NOMO-1 treated with DMSO at 0.1 percent for 48 hours (cell line): Measurements from ENCODE around the gene SLC26A5.
"Not testable (repeated sequence)": the region's sequence is repeated elsewhere in the genome, so short reads cannot be mapped to it uniquely, and the experiment has no call there.

Experiments
- DNase-seq: peaks from one replicate; lab custom pipeline; 2025; ENCODE audit not compliant: unreplicated experiment; lab: John Stamatoyannopoulos, UW

The SLC26A5 gene, protein sequence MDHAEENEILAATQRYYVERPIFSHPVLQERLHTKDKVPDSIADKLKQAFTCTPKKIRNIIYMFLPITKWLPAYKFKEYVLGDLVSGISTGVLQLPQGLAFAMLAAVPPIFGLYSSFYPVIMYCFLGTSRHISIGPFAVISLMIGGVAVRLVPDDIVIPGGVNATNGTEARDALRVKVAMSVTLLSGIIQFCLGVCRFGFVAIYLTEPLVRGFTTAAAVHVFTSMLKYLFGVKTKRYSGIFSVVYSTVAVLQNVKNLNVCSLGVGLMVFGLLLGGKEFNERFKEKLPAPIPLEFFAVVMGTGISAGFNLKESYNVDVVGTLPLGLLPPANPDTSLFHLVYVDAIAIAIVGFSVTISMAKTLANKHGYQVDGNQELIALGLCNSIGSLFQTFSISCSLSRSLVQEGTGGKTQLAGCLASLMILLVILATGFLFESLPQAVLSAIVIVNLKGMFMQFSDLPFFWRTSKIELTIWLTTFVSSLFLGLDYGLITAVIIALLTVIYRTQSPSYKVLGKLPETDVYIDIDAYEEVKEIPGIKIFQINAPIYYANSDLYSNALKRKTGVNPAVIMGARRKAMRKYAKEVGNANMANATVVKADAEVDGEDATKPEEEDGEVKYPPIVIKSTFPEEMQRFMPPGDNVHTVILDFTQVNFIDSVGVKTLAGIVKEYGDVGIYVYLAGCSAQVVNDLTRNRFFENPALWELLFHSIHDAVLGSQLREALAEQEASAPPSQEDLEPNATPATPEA

DNA sequence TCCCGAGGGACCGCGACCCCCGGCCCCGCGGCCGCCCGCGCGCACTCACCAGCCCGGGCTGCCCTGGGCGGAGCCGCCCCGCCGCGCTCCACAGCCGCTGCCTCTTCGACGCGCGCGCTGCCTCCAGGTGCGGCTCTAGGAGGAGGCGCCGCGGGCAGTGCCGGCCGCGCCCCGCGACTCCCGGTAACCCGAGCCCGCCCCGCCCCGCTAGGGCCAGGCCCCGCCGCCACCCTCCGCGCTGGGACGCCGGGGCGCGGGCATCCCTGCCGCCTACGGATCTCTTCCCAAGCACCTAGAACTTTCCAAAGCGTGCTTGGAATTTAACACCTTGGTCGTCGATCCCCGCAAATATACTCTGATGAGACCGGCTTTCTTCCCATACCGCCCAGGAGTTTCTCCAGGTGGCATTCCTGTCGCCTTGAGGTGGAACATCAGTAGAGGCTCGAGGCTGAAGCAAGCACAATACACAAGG, at the start of gene SLC26A5:
SLC26A5 (minus strand) TSS at position 159 of the 472 bp plus-strand sequence. CDS start 24,693 bp downstream, outside the sequence.
- DNase-seq = no peak

DNA sequence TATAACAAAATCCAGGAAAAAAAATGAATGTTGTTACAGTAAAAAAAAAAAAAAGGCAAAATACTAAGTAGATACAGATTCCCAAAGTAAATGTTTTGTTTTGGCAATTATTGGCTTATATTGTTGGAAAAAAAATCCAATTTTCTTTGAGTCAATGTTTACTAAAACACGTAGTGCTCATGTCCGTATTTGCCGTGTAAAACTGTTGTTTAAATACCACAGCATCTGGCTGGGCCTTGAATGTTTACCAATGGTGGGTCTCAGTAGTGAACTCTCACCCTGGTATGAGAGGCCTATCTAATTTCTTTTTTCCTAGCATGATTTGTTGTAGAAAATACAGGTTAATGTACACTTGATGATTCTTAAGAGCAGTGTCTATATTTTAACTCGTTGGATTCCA, 41.4 kb upstream of the SLC26A5 start:
- DNase-seq = no peak

DNA sequence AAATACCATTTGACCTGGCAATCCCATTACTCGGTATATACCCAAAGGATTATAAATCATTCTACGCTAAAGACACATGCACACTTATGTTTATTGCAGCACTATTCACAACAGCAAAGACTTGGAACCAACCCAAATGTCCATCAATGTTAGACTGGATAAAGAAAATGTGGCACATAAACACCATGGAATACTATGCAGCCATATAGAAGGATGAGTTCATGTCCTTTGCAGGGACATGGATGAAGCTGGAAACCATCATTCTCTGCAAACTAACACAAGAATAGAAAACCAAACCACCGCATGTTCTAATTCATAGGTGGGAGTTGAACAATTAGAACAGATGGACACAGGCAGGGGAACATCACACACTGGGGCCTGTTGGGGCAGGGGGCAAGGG, 40.9 kb upstream of the SLC26A5 start:
- not testable (repeated sequence) for DNase-seq

DNA sequence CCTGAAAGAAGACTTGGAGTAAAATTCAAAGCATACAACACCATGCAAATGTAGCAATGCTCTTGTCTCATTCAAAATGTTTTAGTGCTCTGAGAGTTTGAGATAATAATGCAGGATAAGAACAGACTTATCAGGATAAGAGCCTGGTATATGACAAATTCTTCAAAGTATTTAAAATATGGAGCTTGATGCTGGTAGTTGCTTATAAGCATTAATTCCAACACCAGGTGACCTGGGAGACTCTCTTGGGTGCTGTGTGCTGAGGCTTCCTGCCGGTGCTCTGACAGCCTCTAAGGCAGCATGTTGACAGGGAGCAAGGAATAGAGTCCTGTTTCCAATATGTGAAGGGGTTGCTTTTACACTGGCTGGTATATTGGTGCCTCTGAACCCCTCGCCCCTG, 34.8 kb upstream of the SLC26A5 start:
- no peak for DNase-seq

DNA sequence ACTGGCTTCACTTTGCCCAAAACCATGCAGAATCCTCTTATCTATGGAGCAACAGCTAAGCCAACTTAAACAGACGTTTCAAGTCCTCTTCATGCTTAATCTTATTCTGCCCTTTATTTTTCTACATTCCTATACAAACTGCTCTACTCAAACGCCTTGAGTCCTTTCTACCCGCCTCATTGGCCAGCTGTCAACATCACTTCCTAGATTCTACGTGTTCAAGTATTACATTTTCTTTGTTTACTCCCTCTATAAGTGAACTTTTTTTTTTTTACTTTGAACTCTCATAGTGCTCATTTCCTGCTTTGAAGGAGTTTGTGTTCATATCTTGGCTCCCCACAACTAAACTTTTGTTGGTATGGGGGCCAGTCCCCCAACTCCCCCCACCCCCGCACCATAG, 28.9 kb upstream of the SLC26A5 start:
- no peak for DNase-seq

DNA sequence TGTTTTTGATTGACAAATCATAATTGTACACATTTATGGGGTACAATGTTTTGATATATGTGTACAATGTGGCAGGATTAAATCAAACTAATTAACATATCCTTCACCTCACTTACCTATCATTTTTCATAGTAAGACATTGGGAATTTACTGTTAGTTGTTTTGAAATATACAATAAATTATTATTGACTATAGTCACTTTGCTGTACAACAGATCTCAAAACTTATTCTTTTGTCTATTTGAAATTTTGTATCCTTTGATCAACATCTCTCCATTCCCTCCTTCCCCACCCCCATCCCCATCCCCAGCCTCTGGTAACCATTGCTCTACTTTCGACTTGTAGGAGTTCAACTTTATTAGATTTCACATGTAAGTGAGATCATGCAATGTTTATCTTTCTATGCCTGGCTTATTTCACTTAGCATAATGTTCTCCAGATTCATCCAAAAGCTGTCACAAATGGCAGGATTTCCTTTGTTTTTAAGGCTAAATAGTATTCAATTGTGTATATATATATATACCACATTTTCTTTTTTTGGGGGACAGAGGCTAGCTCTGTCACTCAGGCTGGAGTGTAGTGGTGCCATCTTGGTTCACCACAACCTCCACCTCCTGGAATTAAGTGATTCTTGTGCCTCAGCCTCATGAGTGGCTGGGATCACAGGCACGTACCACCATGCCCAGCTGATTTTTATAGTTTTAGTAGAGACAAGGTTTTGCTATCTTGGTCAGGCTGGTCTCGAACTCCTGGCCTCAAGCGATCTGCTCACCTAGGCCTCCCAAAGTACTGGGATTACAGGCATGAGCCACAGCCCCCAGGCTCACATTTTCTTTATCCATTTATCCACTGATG, 23.3 kb upstream of the SLC26A5 start:
- DNase-seq = no peak

DNA sequence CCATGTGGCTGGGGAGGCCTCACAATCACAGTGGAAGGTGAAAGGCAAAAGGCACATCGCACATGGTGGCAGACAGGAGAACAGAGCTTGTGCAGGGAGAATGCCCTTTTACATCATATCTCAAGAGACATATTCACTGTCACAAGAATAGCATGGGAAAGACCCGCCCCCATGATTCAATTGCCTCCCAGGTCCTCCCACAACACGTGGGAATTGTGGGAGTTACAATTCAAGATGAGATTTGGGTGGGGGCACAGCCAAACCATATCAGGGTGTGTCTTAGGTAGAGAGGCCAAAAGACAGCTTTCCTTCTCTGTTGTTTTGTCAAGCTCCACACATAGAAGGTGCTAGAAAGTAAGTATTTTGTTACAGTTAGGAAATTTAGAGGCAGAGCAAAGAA, 20.8 kb upstream of the SLC26A5 start:
- DNase-seq = no peak

DNA sequence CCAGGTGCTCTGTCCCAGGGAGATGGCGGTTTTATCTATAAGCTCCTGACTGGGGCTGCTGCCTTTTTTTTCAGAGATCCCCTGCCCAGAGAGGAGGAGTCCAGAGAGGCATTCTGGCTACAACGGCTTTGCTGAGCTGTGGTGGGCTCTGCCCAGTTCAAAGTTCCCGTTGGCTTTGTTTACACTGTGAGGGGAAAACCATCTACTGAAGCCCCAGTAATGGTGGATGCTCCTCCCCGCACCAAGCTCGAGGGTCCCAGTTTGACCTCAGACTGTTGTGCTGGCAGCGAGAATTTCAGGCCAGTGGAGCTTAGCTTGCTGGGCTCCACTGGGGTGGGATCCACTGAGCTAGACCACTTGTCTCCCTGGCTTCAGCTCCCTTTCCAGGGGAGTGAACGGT, 16.4 kb upstream of the SLC26A5 start:
- DNase-seq = no peak

DNA sequence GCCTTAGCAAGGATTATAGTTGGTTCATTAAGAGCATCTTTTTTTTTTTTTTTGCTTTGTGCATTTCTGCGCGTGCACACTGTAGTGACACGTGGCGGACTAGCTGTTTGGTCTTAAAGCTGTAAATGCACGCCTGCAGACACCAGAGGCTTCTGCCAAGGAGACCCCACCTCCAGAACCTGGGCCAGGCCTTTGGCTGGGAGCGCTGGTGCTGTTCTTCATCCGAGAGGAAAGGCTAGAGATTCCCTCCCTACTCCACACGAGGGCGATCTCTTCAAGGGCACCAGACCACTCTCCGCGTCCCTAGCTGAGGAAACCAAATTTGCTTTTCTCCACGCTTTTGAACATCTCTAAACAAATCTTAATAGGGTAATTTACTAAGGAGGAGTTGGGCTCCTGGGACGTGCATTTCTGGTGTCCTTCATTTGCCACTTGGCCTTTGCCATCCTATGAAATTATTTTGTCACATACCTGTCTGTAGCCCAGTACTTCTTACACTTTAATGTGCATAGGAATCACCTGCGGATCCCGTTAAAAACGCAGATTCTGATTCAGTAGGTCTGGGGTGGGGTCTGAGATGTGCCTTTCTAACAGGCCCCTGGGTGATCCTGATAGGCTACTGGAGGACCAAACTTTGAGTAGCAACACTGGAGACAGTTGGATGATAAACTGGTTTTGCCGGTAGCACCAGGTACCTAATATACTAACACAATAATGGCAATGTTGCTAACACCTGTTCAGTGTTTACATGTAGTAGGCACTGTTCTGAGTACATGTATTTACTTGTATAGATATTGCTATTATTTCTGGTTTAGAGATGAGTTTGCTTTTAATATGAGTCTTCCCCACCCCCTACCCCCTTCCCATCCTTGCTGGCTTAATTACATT, 1.3 kb upstream of the SLC26A5 start:
- peak; percentile 9 for DNase-seq

DNA sequence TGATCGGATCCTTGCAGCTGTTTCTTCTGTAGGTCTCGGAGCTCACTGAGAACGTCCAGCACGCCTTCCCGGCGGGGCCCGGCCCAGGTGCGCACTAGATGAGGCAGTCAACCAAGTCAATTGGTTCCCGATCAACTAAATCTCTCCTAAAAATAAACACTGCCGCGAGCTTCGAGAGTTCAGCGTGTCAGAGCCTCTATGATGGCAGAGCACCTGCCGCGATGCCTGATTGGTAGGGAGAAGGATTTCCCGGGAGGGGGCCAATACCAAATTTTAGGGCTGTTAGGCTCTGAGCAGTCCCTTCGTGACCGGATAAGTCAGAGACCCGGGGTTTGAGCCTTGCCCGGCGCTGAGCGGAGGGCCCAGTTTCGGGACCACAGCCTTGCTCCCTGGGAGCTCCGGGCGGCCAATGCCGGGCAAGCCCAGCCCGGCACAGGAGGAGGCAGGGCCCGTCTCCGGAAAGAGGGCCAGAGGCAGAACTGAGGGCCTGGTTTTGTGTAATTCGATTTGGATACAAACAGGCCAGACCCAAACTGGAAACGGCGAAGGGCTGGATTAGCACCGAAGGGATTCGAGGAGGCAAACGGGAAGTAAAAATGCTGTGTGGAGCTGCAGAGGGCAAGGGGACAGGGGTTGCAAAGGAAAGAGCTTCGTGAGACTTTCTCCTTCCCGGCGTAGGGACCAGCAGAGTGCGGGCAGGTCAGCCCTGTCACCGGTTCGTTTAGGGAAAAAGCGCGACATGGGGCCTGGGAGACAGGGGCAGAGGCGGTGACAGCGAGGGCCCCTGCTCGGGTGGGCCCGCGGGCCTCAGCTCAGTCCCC, 569 bp downstream of the SLC26A5 start:
- DNase-seq = no peak

DNA sequence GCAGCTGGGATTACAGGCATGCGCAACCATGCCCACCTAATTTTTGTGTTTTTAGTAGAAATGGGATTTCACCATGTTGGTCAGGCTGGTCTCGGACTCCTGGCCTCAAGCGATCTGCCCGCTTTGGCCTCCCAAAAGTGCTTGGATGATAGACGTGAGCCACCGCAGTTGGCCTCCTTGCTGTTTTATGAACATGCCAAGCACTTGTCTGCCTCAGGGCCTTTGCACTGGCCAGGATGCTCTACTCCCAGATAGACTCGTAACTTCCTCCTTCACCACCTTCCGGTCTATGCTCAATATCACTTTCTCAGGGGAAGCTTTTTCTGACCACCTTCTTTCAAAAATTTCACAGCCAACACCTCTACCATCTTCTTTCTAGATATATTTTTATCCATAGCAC, 6.3 kb downstream of the SLC26A5 start:
- DNase-seq = no peak

DNA sequence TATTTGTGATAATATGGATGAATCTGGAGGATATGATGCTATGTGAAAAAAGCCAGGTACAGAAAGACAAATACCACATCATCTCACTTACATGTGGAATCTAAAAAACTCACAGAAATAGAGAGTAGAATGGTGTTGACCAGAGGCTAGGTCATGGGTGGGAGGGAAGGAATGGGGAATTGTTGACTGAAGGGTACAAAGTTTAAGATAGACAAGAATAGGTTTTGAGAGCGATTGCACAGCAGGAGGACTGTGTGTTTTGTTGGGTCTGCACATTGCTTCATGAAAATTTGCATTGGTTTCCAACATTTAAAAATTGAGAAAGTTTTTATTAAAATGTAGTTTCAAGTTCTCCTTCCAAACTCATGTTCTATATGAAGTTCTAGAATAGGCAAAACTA, 8.4 kb downstream of the SLC26A5 start:
- DNase-seq = no peak

DNA sequence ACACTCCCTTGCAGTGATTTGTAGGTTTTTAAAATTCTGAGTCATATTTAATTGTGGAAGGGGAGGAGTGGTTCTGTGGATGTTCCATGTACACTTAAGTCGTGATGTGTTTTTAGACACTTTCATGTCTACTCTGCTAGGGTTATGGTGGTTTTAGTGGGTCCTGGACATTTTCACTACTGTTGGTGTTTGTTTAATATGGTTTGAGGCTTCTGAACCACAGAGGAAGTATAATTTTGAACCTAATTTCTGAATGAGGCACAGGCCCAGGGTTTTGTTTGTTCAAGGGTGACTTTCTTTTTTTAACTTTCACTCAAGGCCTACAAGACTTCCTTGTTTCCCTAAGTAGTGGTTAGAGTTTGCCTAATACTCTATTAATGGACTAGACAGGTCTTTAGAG, 13.3 kb downstream of the SLC26A5 start:
- DNase-seq = peak; percentile 39

DNA sequence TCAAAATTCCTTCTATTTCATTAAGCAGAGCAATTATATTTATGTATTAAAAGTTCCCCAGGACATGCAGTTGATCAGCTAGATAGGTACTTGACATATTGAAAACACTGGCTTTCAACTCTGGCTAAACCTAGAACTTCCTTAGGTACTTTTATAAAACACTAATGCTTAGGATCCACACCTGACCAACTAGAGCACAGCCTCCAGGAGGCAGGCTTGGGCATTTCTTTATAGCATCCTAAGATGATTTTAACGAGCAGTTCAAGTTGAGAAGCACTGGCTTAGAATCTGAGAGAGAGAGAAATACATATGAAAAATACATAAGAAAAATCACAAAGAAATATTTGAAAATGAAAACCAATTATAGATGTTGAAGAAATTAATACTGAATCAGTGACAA, 20.8 kb downstream of the SLC26A5 start:
- no peak for DNase-seq

DNA sequence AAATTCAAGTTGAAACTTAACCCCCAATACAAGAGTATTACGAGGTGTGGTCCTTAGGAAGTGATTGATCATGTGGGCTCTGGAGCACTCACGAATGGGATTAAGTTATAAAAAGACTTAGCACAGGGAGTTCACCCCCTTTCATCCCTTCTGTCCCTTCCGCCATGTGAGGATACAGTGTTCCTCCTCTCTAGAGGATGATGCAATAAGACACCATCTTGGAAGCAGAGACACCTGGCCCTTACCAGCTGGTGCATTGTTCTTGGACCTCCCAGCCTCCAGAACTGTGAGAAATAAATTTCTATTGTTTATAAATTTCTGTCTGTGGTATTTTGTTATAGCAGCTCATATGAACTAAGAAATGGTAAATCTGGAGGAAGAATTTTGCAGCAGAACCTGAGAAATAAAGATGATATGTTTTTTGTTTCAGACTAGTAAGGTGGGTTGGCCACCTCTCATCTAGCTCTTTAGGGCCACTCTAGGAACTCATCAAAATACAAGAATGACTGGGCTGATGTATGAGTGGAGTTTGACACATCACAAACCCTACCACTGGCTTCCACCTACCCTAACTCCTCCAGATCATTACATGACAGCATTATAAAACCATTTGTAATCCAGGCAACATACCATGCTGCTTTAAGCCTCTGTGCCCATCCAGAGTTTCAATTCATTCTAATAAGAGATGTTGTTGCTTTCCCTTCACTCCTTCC, 22.4 kb downstream of the SLC26A5 start:
- no peak for DNase-seq

DNA sequence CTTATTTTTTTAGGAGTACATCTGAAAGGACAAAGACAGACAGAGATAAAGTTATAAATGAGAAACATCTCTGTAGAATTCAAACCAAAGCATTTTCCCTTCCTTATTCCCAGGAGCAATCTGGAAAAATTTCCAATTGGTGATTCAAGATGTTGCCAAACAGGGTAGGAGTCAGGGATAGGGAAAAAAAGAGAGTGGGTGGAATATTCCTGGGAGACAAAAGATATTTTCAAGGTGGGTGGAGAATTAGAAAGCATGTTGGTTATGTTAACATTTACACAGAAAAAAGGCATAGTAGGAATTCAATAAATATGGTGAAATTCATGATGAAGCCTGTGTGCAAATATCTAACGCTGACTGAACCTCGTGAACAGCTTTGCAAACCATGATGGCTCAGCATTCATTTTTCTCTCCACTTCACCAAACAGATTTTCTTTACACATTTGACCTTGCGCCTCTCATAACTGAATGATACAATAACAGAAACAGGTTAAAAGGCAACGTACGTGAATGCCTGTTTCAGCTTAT, 25.1 kb downstream of the SLC26A5 start:
- DNase-seq = no peak

DNA sequence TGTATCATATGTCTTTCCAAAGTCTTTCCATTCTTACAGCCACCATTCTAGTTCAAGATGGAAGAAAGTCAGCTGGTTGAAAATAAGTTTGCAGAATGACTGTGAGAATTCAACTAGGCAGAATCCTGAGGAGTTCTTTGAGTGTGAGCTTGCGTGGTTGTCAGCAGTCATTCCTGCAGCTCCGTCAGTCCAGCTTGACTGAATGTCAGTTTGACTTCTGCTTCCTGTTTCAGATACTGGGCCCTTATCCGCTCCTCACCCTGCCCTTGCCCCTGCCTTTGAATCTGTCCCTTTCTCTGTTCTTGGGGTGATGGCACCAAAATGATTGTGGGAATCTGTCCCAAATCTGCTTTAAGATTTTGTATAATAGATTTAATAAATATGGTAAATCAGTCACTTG, 27.8 kb downstream of the SLC26A5 start:
- no peak for DNase-seq

DNA sequence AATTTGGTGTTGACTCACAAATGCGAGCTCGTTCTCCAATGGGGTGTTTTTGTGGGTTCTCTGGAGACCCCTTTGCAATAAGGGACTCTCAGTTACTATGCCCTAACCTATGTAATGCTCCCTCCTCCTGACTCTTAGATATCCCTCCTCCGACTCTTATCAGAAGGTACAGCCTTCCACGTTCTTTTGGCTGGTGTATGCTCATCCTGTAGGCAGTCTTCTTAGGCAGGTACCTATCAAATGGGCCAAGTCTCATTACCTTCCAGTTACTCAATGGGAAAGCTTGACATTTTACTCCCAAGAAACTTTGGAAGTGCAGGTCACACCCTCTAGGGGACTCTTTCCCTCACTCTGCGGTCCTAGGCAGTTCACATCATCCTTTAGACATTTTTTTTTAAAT, 32.6 kb downstream of the SLC26A5 start:
- no peak for DNase-seq

DNA sequence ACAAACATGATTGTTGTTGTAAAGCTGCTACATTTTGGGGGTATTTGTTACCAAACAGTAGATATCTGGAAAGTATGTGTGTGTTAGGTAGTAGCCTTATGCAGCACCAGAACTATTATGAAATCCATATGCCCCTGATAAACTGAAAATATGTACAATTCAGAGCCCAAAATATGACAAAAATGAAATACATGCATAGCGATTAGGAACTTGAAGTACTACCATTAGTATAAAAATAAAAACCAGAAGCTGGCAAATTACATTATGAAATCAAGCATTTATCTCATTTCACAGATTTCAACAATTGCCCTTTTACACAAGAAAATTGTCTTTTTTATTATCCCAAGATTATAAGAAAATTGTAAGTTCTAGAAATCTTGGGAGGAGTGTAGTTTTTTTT, 33.9 kb downstream of the SLC26A5 start:
- DNase-seq = no peak
